K562 (cell line): ENCODE data around the gene FAM107B. TPM values are rescaled to one million over a fixed set of nuclear protein-coding genes. Genes with fewer than 3 reads are reported as not detected.

Experiments
- CBFB ChIP-seq: sonication (generic); formaldehyde crosslinking; IDR thresholded peaks from 2 replicates; pipeline ENCODE4 v1.4.0; 2020; ENCODE audit warnings: mild to moderate bottlenecking, missing genetic modification reagents
- CBX2 ChIP-seq: fragments of 200-600 bp; sonication (generic); IDR thresholded peaks from one replicate; pipeline ENCODE4 v1.6.1; 2012; ENCODE audit warnings: mild to moderate bottlenecking, low read length, inconsistent platforms; ENCODE audit not compliant: insufficient read depth, poor library complexity, severe bottlenecking
- CTBP1 ChIP-seq: fragments of 450-650 bp; IDR thresholded peaks from 2 replicates; pipeline ENCODE4 v1.6.1; 2016; ENCODE audit warnings: borderline replicate concordance
- ILK ChIP-seq: fragments of 450-650 bp; IDR thresholded peaks from 2 replicates; pipeline ENCODE4 v1.6.1; 2016; ENCODE audit warnings: missing genetic modification characterization, low read depth, mild to moderate bottlenecking, missing compliant biosample characterization, moderate library complexity, borderline replicate concordance
- MTA1 ChIP-seq: fragments of 450-650 bp; IDR thresholded peaks from 2 replicates; pipeline ENCODE4 v1.6.1; 2017; ENCODE audit warnings: borderline replicate concordance
- NFIX ChIP-seq: fragments of 250-450 bp; sonication (Bioruptor Pico); IDR thresholded peaks from 2 replicates; pipeline ENCODE4 v1.4.0; 2020; ENCODE audit warnings: low read depth, mild to moderate bottlenecking, moderate library complexity
- PHF8 ChIP-seq: fragments of 200-600 bp; sonication (generic); IDR thresholded peaks from 2 replicates; pipeline ENCODE4 v1.6.1; 2012; ENCODE audit warnings: mixed run types, mild to moderate bottlenecking, inconsistent platforms, low read length, moderate library complexity, borderline replicate concordance
- PPARD ChIP-seq: fragments of 250-450 bp; sonication (Bioruptor Pico); IDR thresholded peaks from 2 replicates; pipeline ENCODE4 v1.8.0; 2022; ENCODE audit warnings: inconsistent platforms, mild to moderate bottlenecking, moderate library complexity
- RCOR1 ChIP-seq, 2 experiments: IDR thresholded peaks; 2 replicates each; pipeline ENCODE4 v1.6.1; 2012; ENCODE audit warnings: low read depth in 2 of 2, low read length in 2 of 2, borderline replicate concordance in 1 of 2, improper control_type of control experiment in 1 of 2
- RHOXF2B ChIP-seq: fragments of 250-450 bp; sonication (Bioruptor Pico); conservative IDR thresholded peaks from 2 replicates; pipeline ENCODE4 v1.5.1; 2021
- SRSF3 ChIP-seq: fragments of 200-400 bp; formaldehyde crosslinking; IDR thresholded peaks from 2 replicates; pipeline ENCODE4 v1.6.1; 2016; ENCODE audit warnings: mild to moderate bottlenecking, low read length, moderate library complexity; ENCODE audit not compliant: insufficient read depth
- U2AF2 ChIP-seq: fragments of 200-400 bp; formaldehyde crosslinking; optimal IDR thresholded peaks from 2 replicates; pipeline ENCODE3; 2017; ENCODE audit warnings: low read depth, mild to moderate bottlenecking, low read length
- ZFPM2 ChIP-seq: fragments of 250-450 bp; sonication (Bioruptor Pico); IDR thresholded peaks from 2 replicates; pipeline ENCODE4 v1.5.1; 2022; ENCODE audit warnings: mild to moderate bottlenecking
- ZNF217 ChIP-seq: sonication (generic); formaldehyde crosslinking; IDR thresholded peaks from 2 replicates; pipeline ENCODE4 v1.8.0; 2022; ENCODE audit warnings: mild to moderate bottlenecking, missing genetic modification reagents
- ZNF668 ChIP-seq: fragments of 250-450 bp; sonication (Bioruptor Pico); IDR thresholded peaks from 2 replicates; pipeline ENCODE4 v1.8.0; 2022; ENCODE audit warnings: mild to moderate bottlenecking, inconsistent platforms
- polyA plus RNA-seq, 8 experiments: library from polyadenylated mRNA; depleted of rRNA in 4 of 8; stranded (reverse) in 5 of 8; unstranded in 3 of 8; fragments of >200 nt; fragmentation: Nextera tagmentation in 2 of 8; fragmentation: Illumina TruSeq in 1 of 8; extraction: Ambion mirVana in 2 of 8; extraction: Trizol in 1 of 8; gene quantifications; 2 replicates each; pipeline versions ENCODE4 v1.2.1 to v1.2.3, GENCODE V29; 2011 to 2014; ENCODE audit warnings: inconsistent platforms in 1 of 8, missing spikeins in 1 of 8
- total RNA-seq, 7 experiments: library from RNA; depleted of rRNA in 6 of 7; stranded (reverse); fragments of >200 nt in 6 of 7; fragmentation: Illumina TruSeq in 2 of 7; extraction: Trizol in 2 of 7; gene quantifications; 2 replicates each; pipeline versions ENCODE4 v1.2.1 to v1.2.3, GENCODE V29; 2011 to 2021; ENCODE audit warnings: low replicate concordance in 1 of 7
- TF ChIP-seq, protein P1 (sequence below), 2 experiments: IDR thresholded peaks; 2 replicates each; pipeline ENCODE4 v1.6.1; 2011; ENCODE audit warnings: borderline replicate concordance in 1 of 2, control low read depth in 1 of 2, low read depth in 1 of 2, low read length in 1 of 2, mild to moderate bottlenecking in 1 of 2, mixed read lengths in 1 of 2, moderate library complexity in 1 of 2; ENCODE audit not compliant: insufficient read depth in 1 of 2, insufficient read length in 1 of 2, poor library complexity in 1 of 2, severe bottlenecking in 1 of 2; ENCODE audit errors: extremely low read depth in 1 of 2
- TF ChIP-seq, protein P2 (sequence below), 2 experiments: IDR thresholded peaks; 2 replicates each; pipeline ENCODE4 v1.6.1; 2012; ENCODE audit warnings: improper control_type of control experiment in 2 of 2, low read depth in 2 of 2, low read length in 2 of 2, borderline replicate concordance in 1 of 2
- TF ChIP-seq, protein P3 (sequence below): fragments of 200-800 bp; sonication (Bioruptor generic); IDR thresholded peaks from 2 replicates; pipeline ENCODE4 v1.6.1; 2017; ENCODE audit warnings: missing genetic modification characterization, missing compliant biosample characterization
- TF ChIP-seq, protein P4 (sequence below), 2 experiments: fragments of 200-800 bp in 1 of 2; sonication (Bioruptor generic) in 1 of 2; sonication (generic) in 1 of 2; formaldehyde crosslinking in 1 of 2; IDR thresholded peaks in 1 of 2; conservative IDR thresholded peaks in 1 of 2; 2 replicates each; pipeline versions ENCODE4 v1.5.0 to v1.6.1; 2016 to 2020; ENCODE audit warnings: missing compliant biosample characterization in 1 of 2, missing genetic modification characterization in 1 of 2, missing genetic modification reagents in 1 of 2

Gene FAM107B
- total and polyA plus RNA-seq, 9 of the 15 experiments (the other 6 are each of a cell fraction or from before 2014, with no cell fraction given) = 0.40 to 2.8 (median 1.4) TPM

DNA sequence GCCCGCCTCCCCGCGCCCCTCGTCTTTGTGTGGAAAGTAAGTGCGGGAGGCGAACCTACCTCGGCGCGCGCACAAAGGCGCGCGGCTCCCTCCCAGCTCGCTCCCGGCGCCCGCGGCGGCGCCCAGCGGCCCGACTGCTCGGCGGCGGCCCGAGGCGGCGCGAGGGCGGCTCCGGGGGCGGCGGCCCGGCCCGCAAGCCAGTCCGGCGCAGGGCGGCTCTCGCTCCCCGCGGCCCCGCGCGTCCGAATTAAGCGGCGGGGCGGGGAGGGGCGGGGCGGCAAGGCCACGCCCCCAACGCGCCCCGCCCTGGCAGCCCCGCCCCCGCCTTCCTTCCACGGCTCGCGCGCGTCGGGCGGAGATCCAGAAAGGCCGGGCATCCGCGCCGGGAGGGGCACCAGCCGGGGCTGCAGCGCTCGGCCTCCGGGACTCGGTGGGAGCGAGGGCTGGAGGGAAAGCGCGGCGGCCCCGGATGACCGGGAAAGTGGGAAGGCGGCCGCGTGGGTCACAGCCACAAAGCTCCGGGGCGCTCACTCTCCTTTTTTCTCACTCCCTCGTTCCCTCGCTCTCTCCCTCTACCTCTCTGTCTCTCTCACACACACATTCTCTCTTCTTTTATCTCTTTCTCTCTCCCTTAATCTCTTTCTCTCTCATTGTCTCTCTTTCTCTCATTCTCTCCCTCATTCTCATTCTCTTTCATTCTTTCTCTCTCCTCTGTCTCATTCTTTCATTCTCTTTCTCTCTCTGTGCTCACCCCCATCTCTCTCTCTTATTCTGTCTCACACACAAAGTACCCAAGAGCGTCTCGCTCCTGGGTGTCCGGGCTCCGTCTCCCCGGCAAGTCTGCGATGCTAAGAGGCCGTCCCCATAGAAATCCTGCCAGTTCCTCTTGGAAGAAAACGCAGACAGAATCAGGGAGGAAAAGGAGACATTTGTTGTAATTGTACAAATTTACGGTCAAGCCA, 170.2 kb downstream of the FAM107B start (continued):
- TF ChIP-seq PHF8 (no peak; the same call in 1 of the 2 replicates), CTBP1 (no peak), ZNF668 (CRISPR knock-in tag) (no peak), ZFPM2 (no peak), U2AF2 (no peak), CBX2 (no peak), RHOXF2B (CRISPR knock-in tag) (no peak), NFIX (no peak), ZNF217 (CRISPR knock-in tag) (no peak), SRSF3 (no peak), MTA1 (no peak), ILK (tag) (no peak), RCOR1 (IDR thresholded peaks at IDR 0.05; ENCODE audit: borderline replicate concordance in 1 of 2, low read depth in 2 of 2, low read length in 2 of 2) (no peak), CBFB (CRISPR knock-in tag) (no peak), PPARD (CRISPR knock-in tag) (no peak)
- TF ChIP-seq, protein P1, sequence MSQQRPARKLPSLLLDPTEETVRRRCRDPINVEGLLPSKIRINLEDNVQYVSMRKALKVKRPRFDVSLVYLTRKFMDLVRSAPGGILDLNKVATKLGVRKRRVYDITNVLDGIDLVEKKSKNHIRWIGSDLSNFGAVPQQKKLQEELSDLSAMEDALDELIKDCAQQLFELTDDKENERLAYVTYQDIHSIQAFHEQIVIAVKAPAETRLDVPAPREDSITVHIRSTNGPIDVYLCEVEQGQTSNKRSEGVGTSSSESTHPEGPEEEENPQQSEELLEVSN (IDR thresholded peaks at IDR 0.05; ENCODE audit: borderline replicate concordance in 1 of 2, extremely low read depth in 1 of 2, insufficient read depth in 1 of 2, insufficient read length in 1 of 2, low read depth in 1 of 2, low read length in 1 of 2, poor library complexity in 1 of 2, severe bottlenecking in 1 of 2) = peak in 1 of 2 experiments; percentile 59
- TF ChIP-seq, protein P2, sequence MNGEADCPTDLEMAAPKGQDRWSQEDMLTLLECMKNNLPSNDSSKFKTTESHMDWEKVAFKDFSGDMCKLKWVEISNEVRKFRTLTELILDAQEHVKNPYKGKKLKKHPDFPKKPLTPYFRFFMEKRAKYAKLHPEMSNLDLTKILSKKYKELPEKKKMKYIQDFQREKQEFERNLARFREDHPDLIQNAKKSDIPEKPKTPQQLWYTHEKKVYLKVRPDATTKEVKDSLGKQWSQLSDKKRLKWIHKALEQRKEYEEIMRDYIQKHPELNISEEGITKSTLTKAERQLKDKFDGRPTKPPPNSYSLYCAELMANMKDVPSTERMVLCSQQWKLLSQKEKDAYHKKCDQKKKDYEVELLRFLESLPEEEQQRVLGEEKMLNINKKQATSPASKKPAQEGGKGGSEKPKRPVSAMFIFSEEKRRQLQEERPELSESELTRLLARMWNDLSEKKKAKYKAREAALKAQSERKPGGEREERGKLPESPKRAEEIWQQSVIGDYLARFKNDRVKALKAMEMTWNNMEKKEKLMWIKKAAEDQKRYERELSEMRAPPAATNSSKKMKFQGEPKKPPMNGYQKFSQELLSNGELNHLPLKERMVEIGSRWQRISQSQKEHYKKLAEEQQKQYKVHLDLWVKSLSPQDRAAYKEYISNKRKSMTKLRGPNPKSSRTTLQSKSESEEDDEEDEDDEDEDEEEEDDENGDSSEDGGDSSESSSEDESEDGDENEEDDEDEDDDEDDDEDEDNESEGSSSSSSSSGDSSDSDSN (IDR thresholded peaks at IDR 0.05; ENCODE audit: borderline replicate concordance in 1 of 2, low read depth in 2 of 2, low read length in 2 of 2) = peak in 1 of 2 experiments; percentile 29; a peak in 1 of 4 replicates
- TF ChIP-seq, protein P3, sequence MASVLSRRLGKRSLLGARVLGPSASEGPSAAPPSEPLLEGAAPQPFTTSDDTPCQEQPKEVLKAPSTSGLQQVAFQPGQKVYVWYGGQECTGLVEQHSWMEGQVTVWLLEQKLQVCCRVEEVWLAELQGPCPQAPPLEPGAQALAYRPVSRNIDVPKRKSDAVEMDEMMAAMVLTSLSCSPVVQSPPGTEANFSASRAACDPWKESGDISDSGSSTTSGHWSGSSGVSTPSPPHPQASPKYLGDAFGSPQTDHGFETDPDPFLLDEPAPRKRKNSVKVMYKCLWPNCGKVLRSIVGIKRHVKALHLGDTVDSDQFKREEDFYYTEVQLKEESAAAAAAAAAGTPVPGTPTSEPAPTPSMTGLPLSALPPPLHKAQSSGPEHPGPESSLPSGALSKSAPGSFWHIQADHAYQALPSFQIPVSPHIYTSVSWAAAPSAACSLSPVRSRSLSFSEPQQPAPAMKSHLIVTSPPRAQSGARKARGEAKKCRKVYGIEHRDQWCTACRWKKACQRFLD = no peak
- TF ChIP-seq, protein P4, sequence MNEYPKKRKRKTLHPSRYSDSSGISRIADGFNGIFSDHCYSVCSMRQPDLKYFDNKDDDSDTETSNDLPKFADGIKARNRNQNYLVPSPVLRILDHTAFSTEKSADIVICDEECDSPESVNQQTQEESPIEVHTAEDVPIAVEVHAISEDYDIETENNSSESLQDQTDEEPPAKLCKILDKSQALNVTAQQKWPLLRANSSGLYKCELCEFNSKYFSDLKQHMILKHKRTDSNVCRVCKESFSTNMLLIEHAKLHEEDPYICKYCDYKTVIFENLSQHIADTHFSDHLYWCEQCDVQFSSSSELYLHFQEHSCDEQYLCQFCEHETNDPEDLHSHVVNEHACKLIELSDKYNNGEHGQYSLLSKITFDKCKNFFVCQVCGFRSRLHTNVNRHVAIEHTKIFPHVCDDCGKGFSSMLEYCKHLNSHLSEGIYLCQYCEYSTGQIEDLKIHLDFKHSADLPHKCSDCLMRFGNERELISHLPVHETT (CRISPR knock-in tag; conservative IDR thresholded peaks at IDR 0.05 in 1 of 2, IDR thresholded peaks at IDR 0.05 in 1 of 2) = peak in 1 of 2 experiments; percentile 62; a peak in 1 of 4 replicates
